ENCODE results near the gene ABCB8. TPM values are rescaled to one million over a fixed set of nuclear protein-coding genes. Genes with fewer than 3 reads are reported as not detected.

ABCB8 gene
- total RNA-seq, 2 experiments from 2014 or later, result 55.8 to 56.4 TPM

GRCh38 chr7:151085329-151085690 lies 57.1 kb downstream of the ABCB8 start:
- POLR2A ChIA-PET, result interaction anchor here (0.5 kb wide), 1 partner anchor 25 kb away, joined by 3 read pairs; no protein-coding TSS in a partner anchor
- CTCF ChIA-PET, result interaction anchor here (0.8 to 1.8 kb wide), 4 partner anchors 25 to 69 kb away, joined by 3 to 7 read pairs (median 3); partner anchors contain the start of genes CDK5 and SLC4A2

GRCh38 chr7:151085691-151086620 lies 57.7 kb downstream of the ABCB8 start, which contains the start of gene AGAP3:
AGAP3 (plus strand) TSS chr7:151086475; CDS start chr7:151086742, 267 bp downstream.
- POLR2A ChIA-PET, result no interaction called here

DNA sequence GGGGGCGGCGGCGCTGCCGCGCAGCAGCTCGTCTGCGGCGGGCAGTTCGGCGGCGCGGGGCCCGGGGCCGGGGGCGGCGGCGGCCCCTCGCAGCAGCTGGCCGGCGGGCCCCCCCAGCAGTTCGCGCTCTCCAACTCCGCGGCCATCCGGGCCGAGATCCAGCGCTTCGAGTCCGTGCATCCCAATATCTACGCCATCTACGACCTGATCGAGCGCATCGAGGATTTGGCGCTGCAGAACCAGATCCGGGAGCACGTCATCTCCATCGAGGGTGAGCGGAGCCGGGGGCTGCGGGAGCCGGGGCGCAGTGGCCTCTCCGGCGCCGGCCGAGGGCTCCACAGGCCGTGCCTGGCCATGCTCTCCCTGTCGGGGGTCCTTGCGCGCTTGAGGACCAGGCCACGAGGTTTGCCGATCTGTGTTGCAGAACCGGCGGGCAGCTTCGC lies 58.6 kb downstream of the ABCB8 start:
- ChIA-PET CTCF (interaction anchor here (0.7 to 3.3 kb wide), 3 partner anchors 25 to 1483 kb away, joined by 3 to 20 read pairs (median 5); no protein-coding TSS in a partner anchor), POLR2A (interaction anchor here (0.6 to 0.7 kb wide), 2 partner anchors 22 to 59 kb away, joined by 5 to 10 read pairs; partner anchors contain the start of gene ABCB8)

More at GRCh38 chr7:151085691-151086620, 57.7 kb downstream of the ABCB8 start, which contains the start of gene AGAP3:
- CTCF ChIA-PET, result interaction anchor here (1.1 to 1.8 kb wide), 3 partner anchors 25 to 28 kb away, joined by 3 to 7 read pairs (median 3); partner anchors contain the start of genes CDK5 and SLC4A2

GRCh38 chr7:151087245-151088018 lies 59.2 kb downstream of the ABCB8 start:
- ChIA-PET POLR2A (interaction anchor here (0.6 to 0.7 kb wide), 2 partner anchors 22 to 59 kb away, joined by 5 to 10 read pairs; partner anchors contain the start of gene ABCB8), CTCF (interaction anchor here (0.7 to 3.3 kb wide), 5 partner anchors 20 to 1484 kb away, joined by 3 to 20 read pairs (median 3); no protein-coding TSS in a partner anchor)

DNA sequence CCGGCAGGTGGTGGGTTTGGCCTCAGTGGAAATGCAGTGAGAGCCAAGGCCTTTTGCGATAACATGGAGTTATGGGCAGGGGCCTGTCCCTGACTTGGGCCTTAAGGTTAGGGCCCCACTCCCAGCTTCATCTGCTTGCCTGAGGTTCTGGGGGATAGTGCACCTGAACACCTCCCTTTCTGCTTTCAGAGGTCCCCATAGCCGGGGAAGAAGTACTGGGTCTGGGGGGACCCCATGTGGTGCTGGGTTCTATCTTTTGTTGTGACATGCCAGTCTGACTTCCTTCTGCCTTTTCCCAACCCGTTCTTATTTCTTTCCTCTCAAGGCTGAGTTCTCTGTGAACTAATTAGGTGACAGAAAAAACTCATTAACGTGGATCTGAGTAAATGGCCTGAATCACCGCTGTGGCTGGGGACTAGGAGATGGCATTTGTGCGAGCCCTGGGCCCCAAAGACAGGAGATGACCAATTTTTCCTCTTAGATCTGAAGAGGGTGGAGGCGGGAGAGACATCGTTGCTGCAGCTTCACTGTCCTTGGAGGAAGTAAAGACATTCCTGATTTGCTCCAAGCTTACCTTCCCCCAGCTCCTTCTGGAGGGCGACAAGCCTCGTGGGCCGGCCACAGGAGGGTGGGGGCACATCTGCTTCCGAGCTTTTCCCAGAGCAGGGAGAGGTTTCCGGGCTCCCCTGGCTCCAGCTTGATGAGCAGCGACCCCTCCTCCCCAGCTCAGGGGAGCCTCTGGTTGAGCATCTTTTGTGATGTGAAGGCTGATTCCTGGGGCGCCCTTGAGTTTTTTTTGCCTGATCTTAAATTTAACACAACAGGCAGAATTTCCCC lies 60.0 kb downstream of the ABCB8 start:
- ChIA-PET POLR2A (interaction anchor here (0.5 kb wide), 1 partner anchor 88 kb away, joined by 3 read pairs; no protein-coding TSS in a partner anchor), CTCF (interaction anchor here (1.0 to 3.3 kb wide), 4 partner anchors 19 to 138 kb away, joined by 3 to 20 read pairs (median 3); no protein-coding TSS in a partner anchor)

- CTCF ChIA-PET, result interaction anchor here (1.3 to 3.3 kb wide), 3 partner anchors 19 to 23 kb away, joined by 3 to 20 read pairs (median 3); no protein-coding TSS in a partner anchor
- POLR2A ChIA-PET, result interaction anchor here (0.5 kb wide), 1 partner anchor 89 kb away, joined by 3 read pairs; no protein-coding TSS in a partner anchor
Observed at GRCh38 chr7:151088856-151089699, 60.8 kb downstream of the ABCB8 start.

- POLR2A ChIA-PET, result no interaction called here
Observed at GRCh38 chr7:151089893-151090730, 61.9 kb downstream of the ABCB8 start.

DNA sequence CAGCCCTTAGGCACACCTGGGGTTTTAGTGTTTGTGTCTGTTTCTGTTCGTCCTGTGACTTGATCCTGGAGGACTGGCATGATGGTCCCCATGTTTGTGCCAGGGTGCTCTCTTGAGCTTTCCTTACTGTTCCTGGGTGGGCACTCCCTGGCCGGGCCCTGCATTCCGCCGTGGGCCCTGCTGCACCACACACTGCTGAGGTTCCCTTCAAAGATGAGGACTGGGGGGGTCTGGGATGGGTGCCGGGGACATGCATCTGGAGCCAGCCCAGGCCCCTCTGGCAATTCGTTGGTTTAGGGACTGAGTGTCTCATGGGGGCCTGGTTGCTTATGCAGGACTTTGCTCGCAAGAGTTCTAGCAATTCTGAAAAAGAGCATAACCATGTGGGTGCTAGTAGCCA lies 62.8 kb downstream of the ABCB8 start:
- POLR2A ChIA-PET, result no interaction called here
- CTCF ChIA-PET, result interaction anchor here (0.5 to 2.5 kb wide), 3 partner anchors 19 to 113 kb away, joined by 3 to 12 read pairs (median 3); no protein-coding TSS in a partner anchor

More at GRCh38 chr7:151089893-151090730, 61.9 kb downstream of the ABCB8 start:
- CTCF ChIA-PET, result interaction anchor here (0.6 to 3.3 kb wide), 4 partner anchors 19 to 35 kb away, joined by 3 to 20 read pairs (median 4); no protein-coding TSS in a partner anchor

- POLR2A ChIA-PET, result no interaction called here
Observed at GRCh38 chr7:151091431-151091830, 63.2 kb downstream of the ABCB8 start.

DNA sequence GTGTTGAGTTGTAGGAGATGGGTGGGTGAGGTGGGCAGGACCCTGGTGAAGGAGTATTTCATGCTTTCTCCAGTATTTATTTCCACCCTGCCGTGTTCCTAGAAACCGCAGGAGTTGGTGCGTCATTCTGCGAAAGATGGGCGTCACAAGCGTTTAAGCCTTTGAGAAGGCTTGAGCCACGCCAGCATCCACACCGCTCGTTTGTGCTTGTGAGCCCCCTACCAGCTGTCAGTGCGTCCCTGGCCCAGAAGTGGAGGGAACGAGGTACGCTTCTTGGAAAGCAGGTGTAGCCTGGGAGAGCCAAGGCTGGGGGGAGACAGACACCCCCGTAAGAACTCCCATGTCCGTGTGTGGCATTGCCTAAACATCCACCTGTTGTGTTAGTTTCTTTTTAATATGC lies 63.7 kb downstream of the ABCB8 start:
- POLR2A ChIA-PET, result no interaction called here

More at GRCh38 chr7:151091431-151091830, 63.2 kb downstream of the ABCB8 start:
- CTCF ChIA-PET, result interaction anchor here (0.5 to 2.5 kb wide), 4 partner anchors 19 to 114 kb away, joined by 3 to 12 read pairs (median 3); no protein-coding TSS in a partner anchor

DNA sequence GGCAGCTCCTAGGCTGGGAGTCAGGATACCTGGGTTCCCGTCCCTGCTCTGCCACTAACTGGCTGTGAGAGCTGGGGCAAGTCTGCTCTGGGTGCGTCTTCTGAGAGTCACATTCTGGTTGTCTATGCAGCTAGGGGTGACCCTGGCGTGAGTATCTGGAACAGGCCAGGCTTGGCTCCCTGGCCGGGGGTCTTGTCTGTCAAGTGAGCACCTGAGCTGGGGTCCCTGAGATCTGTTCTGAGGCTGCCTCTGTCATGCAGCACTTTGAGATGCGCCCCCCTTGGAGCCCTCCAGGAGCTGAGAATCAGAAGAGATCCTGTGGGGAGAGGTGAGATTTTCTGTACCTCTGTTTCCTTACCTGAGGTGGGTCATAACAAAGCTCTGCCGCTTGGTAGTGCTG lies 65.5 kb downstream of the ABCB8 start:
- POLR2A ChIA-PET, result no interaction called here
- CTCF ChIA-PET, result interaction anchor here (1.2 to 1.4 kb wide), 2 partner anchors 75 to 76 kb away, joined by 3 to 4 read pairs; no protein-coding TSS in a partner anchor

More for the DNA sequence above, 63.7 kb downstream of the ABCB8 start:
- CTCF ChIA-PET, result interaction anchor here (1.2 to 2.5 kb wide), 2 partner anchors 18 to 22 kb away, joined by 3 to 12 read pairs; no protein-coding TSS in a partner anchor

GRCh38 chr7:151094675-151095074 lies 66.4 kb downstream of the ABCB8 start:
- ChIA-PET POLR2A (no interaction called here), CTCF (interaction anchor here (1.2 to 2.1 kb wide), 2 partner anchors 16 to 75 kb away, joined by 4 to 8 read pairs; no protein-coding TSS in a partner anchor)

DNA sequence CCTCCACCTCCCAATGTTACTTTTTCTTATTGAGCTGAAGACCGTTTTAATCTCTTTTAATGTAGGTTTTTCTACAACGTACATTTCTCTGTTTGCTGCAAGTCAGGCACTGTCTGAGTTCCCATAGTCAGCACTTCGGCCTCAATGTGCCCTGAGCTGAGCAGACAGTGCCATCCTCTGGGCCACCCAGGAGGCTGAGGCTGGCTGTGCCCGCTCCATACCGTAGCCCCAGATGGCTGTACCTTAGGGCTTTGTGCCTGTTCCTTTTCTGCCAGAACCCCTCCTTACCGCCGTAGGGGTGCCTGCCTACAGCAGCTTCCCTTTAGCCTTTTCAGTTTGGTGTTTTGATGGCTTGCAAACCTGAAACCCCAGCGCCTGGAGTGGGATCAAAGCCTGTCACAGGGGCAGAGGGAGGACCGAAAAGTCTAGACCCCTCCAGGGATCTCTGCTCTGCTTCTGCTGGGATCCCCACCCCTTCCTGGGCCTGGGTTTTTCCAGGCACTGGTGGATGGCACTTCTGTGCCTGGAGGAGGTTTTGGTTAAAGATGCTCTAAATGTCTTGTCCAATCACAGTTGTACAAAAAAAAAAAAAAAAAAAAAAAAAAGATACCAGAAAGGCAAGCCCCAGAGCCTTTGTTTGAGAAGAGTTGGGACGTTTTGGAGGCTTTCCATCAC lies 67.0 kb downstream of the ABCB8 start:
- ChIA-PET CTCF (interaction anchor here (1.2 to 2.1 kb wide), 2 partner anchors 16 to 74 kb away, joined by 4 to 8 read pairs; no protein-coding TSS in a partner anchor), POLR2A (no interaction called here)

- ChIA-PET CTCF (interaction anchor here (0.6 to 2.1 kb wide), 2 partner anchors 15 to 688 kb away, joined by 4 to 8 read pairs; no protein-coding TSS in a partner anchor), POLR2A (no interaction called here)
Observed at GRCh38 chr7:151095828-151096475, 67.7 kb downstream of the ABCB8 start.
